GM12892 (cell line): ENCODE data around the gene FARP1.

Experiments used
- DNase-seq: peaks from one replicate; pipeline ENCODE4 v3.0.0; 2011; ENCODE audit not compliant: insufficient read length
- FAIRE-seq: peaks from 2 replicates; lab custom pipeline; 2011; peaks lifted over from hg19 to GRCh38; lab: Jason Lieb, UNC
- POLR2A ChIP-seq: IDR thresholded peaks from 2 replicates; pipeline ENCODE4 v1.6.1; 2011; ENCODE audit warnings: low read depth, low read length, control low read depth
- POLR2AphosphoS5 ChIP-seq: IDR thresholded peaks from 2 replicates; pipeline ENCODE4 v1.6.1; 2011; ENCODE audit warnings: low read depth, low read length, control low read depth
- TAF1 ChIP-seq: IDR thresholded peaks from 2 replicates; pipeline ENCODE4 v1.6.1; 2011; ENCODE audit warnings: low read depth, mild to moderate bottlenecking, control low read depth, low read length, borderline replicate concordance

The FARP1 gene

GRCh38 chr13:98452851-98453843 is 310.3 kb downstream of the FARP1 start:
- TF ChIP-seq TAF1, result no peak
- no peak for TF ChIP-seq POLR2AphosphoS5
- no peak for TF ChIP-seq POLR2A
- FAIRE-seq, result no peak
- no peak for DNase-seq

GRCh38 chr13:98454389-98454881 is 311.5 kb downstream of the FARP1 start:
- FAIRE-seq (no peak), DNase-seq (no peak)
- TF ChIP-seq POLR2AphosphoS5 (no peak), POLR2A (no peak), TAF1 (no peak)

GRCh38 chr13:98456413-98456845 is 313.5 kb downstream of the FARP1 start:
- TF ChIP-seq POLR2AphosphoS5 (no peak), TAF1 (no peak), POLR2A (no peak)
- DNase-seq (no peak), FAIRE-seq (no peak)

- no peak for TF ChIP-seq POLR2A
- no peak for TF ChIP-seq POLR2AphosphoS5
- no peak for TF ChIP-seq TAF1
- no peak for DNase-seq
- no peak for FAIRE-seq
Measured at GRCh38 chr13:98457053-98457452, 314.2 kb downstream of the FARP1 start.

- TF ChIP-seq POLR2A (no peak), TAF1 (no peak), POLR2AphosphoS5 (no peak)
- FAIRE-seq (no peak), DNase-seq (no peak)
Measured at GRCh38 chr13:98458431-98458830, 315.5 kb downstream of the FARP1 start.

- TF ChIP-seq POLR2AphosphoS5, result no peak
- TF ChIP-seq TAF1, result no peak
- no peak for TF ChIP-seq POLR2A
- FAIRE-seq (no peak), DNase-seq (no peak)
Measured at GRCh38 chr13:98459171-98459681, 316.3 kb downstream of the FARP1 start.

GRCh38 chr13:98459721-98460370 is 317.0 kb downstream of the FARP1 start:
- DNase-seq, result no peak
- no peak for FAIRE-seq
- no peak for TF ChIP-seq POLR2A
- no peak for TF ChIP-seq POLR2AphosphoS5
- no peak for TF ChIP-seq TAF1

- no peak for TF ChIP-seq POLR2A
- no peak for TF ChIP-seq TAF1
- no peak for TF ChIP-seq POLR2AphosphoS5
- FAIRE-seq (no peak), DNase-seq (no peak)
Measured at GRCh38 chr13:98460516-98460915, 317.6 kb downstream of the FARP1 start.

GRCh38 chr13:98461486-98462240 is 318.8 kb downstream of the FARP1 start:
- TF ChIP-seq POLR2AphosphoS5, result no peak
- no peak for TF ChIP-seq POLR2A
- TF ChIP-seq TAF1, result no peak
- FAIRE-seq, result no peak
- no peak for DNase-seq

GRCh38 chr13:98462241-98462882 is 319.5 kb downstream of the FARP1 start:
- no peak for DNase-seq
- TF ChIP-seq POLR2AphosphoS5 (no peak), POLR2A (no peak), TAF1 (no peak)
- no peak for FAIRE-seq

- TF ChIP-seq TAF1 (no peak), POLR2A (no peak), POLR2AphosphoS5 (no peak)
- DNase-seq (no peak), FAIRE-seq (no peak)
Measured at GRCh38 chr13:98462946-98463345, 320.1 kb downstream of the FARP1 start.
